MM.1S (cell line): ENCODE data around the gene ORMDL1.

Source experiments
- EZH2phosphoT487 ChIP-seq: fragments of 300-600 bp; sonication (generic); IDR thresholded peaks from 2 replicates; pipeline ENCODE4 v1.6.1; 2018; ENCODE audit warnings: antibody characterized with exemption, low read length
- TF ChIP-seq, protein P1 (sequence below): fragments of 300-600 bp; sonication (generic); IDR thresholded peaks from 2 replicates; pipeline ENCODE4 v1.5.1; 2016; ENCODE audit warnings: antibody characterized with exemption, low read length, mixed read lengths

DNA sequence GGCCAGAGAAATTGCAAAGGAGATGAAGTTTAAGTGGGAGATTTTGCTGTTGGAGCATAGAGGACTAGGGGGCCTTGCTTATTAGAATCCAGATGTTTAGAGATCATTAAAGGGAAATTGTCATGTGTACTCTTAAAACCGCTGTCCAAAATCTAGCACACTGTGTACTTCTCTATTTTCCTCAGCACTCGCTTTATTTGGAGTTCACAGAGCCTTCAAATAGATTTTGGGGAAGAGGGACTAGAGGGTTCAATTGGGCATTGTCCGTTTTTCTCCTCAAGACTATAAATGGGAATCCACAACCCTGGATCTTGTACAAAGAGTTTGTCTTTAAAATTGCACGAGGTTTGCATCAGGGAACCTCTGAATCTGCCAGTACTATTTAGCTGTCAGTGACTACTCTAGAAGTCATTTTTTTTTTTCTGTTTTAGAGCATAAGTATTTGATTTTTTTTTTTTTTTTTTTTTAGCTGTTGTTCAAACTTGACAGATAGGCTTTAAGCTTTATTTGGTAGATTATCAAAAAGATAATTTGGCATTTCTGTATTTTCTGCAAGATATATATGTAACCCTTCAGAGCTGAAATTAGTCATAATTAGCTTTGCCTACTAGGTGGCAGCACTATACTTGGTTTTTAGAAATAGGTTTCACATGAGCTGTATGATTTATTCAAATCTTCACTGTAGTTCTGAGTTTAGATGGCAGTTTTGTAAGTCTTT is 14.3 kb upstream of the ORMDL1 start:
- TF ChIP-seq, protein P1, sequence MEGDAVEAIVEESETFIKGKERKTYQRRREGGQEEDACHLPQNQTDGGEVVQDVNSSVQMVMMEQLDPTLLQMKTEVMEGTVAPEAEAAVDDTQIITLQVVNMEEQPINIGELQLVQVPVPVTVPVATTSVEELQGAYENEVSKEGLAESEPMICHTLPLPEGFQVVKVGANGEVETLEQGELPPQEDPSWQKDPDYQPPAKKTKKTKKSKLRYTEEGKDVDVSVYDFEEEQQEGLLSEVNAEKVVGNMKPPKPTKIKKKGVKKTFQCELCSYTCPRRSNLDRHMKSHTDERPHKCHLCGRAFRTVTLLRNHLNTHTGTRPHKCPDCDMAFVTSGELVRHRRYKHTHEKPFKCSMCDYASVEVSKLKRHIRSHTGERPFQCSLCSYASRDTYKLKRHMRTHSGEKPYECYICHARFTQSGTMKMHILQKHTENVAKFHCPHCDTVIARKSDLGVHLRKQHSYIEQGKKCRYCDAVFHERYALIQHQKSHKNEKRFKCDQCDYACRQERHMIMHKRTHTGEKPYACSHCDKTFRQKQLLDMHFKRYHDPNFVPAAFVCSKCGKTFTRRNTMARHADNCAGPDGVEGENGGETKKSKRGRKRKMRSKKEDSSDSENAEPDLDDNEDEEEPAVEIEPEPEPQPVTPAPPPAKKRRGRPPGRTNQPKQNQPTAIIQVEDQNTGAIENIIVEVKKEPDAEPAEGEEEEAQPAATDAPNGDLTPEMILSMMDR, result peak; percentile 52
- no peak for TF ChIP-seq EZH2phosphoT487
